Measurements from ENCODE around the gene CALML4.

- TF ChIP-seq POLR2A (IDR thresholded peaks at IDR 0.05) (no peak), CTCF (IDR thresholded peaks at IDR 0.05) (no peak)
Measured at GRCh38 chr15:68249058-68249713, 44.1 kb upstream of the CALML4 start.
